Thyroid gland (tissue), 4 donors: Measurements from ENCODE around the gene CABS1.

Source experiments
- CTCF ChIP-seq, 6 experiments: fragments of 200-600 bp in 3 of 6; fragments of 450-650 bp in 3 of 6; sonication (generic) in 3 of 6; IDR thresholded peaks; one replicate each; pipeline ENCODE4 v1.5.1; 2016 to 2019; ENCODE audit warnings: antibody characterized with exemption in 6 of 6, mild to moderate bottlenecking in 2 of 6, inconsistent platforms in 1 of 6, moderate library complexity in 1 of 6
- POLR2A ChIP-seq, 2 donors: fragments of 450-650 bp; IDR thresholded peaks; one replicate each; pipeline ENCODE4 v1.6.1; 2017; ENCODE audit warnings: antibody characterized with exemption in 2 of 2, mild to moderate bottlenecking in 2 of 2, moderate library complexity in 1 of 2

GRCh38 chr4:70380578-70380977, 45.8 kb downstream of the CABS1 start:
- TF ChIP-seq CTCF (IDR thresholded peaks at IDR 0.05), result no peak
- no peak for TF ChIP-seq POLR2A (IDR thresholded peaks at IDR 0.05)
